Germinal center (tissue), 1 donor: ENCODE measurements around the gene LAGE3.

Experiments
- DNase-seq: peaks from one replicate; pipeline ENCODE4 v3.0.0; 2012; ENCODE audit warnings: mixed read lengths, low spot score

LAGE3 gene

GRCh38 chrX:154476821-154477220 lies 2.3 kb downstream of the LAGE3 start:
- DNase-seq: no peak

- DNase-seq: no peak
These were observed 5.4 kb downstream of the LAGE3 start for GRCh38 chrX:154473683-154474082.

GRCh38 chrX:154472685-154473632 lies 6.1 kb downstream of the LAGE3 start:
- no peak for DNase-seq

GRCh38 chrX:154471839-154472684 lies 7.0 kb downstream of the LAGE3 start:
- DNase-seq: no peak

- no peak for DNase-seq
These were observed 8.0 kb downstream of the LAGE3 start for GRCh38 chrX:154470914-154471568.

GRCh38 chrX:154470434-154470833 lies 8.6 kb downstream of the LAGE3 start:
- no peak for DNase-seq

- no peak for DNase-seq
These were observed 9.2 kb downstream of the LAGE3 start for GRCh38 chrX:154469880-154470279.

- no peak for DNase-seq
These were observed 10.0 kb downstream of the LAGE3 start for GRCh38 chrX:154469114-154469513.

- DNase-seq: no peak
These were observed 10.9 kb downstream of the LAGE3 start for GRCh38 chrX:154468217-154468616.

- DNase-seq: no peak
These were observed 11.5 kb downstream of the LAGE3 start for GRCh38 chrX:154467556-154467955.

- no peak for DNase-seq
These were observed 12.2 kb downstream of the LAGE3 start for GRCh38 chrX:154466907-154467306.

- DNase-seq: no peak
These were observed 13.0 kb downstream of the LAGE3 start for GRCh38 chrX:154466036-154466435.

GRCh38 chrX:154465601-154466000 lies 13.5 kb downstream of the LAGE3 start:
- no peak for DNase-seq

GRCh38 chrX:154464806-154465365 lies 14.2 kb downstream of the LAGE3 start:
- no peak for DNase-seq

- DNase-seq: no peak
These were observed 15.4 kb downstream of the LAGE3 start for GRCh38 chrX:154463611-154464220.

GRCh38 chrX:154462396-154462795 lies 16.7 kb downstream of the LAGE3 start:
- DNase-seq: no peak

GRCh38 chrX:154460326-154460725 lies 18.8 kb downstream of the LAGE3 start:
- no peak for DNase-seq

- no peak for DNase-seq
These were observed 19.2 kb downstream of the LAGE3 start for GRCh38 chrX:154459832-154460231.

- peak; percentile 11 for DNase-seq
These were observed 19.9 kb downstream of the LAGE3 start for GRCh38 chrX:154458954-154459778.

GRCh38 chrX:154458116-154458953 lies 20.7 kb downstream of the LAGE3 start, which contains the start of gene PLXNA3:
Gene PLXNA3, plus strand, starts transcription at chrX:154458281. Its CDS starts 1,903 bp downstream, at chrX:154460184.
- DNase-seq: peak; percentile 66
